GM19351 (cell line): ENCODE measurements around the gene IFNA10.
"Not testable (repeated sequence)": the region's sequence is repeated elsewhere in the genome, so short reads cannot be mapped to it uniquely, and the experiment has no call there.

ENCODE experiments used
- ATAC-seq: cut with Tn5 transposase; IDR thresholded peaks from one replicate; pipeline ENCODE4 v1.9.1; 2021; ENCODE audit warnings: mild to moderate bottlenecking, moderate library complexity; ENCODE audit not compliant: unreplicated experiment

IFNA10 gene

GRCh38 chr9:21207043-21207442 is at the start of gene IFNA10:
Gene IFNA10, minus strand, starts transcription at chr9:21207143. Its CDS starts 46 bp downstream, at chr9:21207097.
- ATAC-seq, result not testable (repeated sequence)

- no peak for ATAC-seq
Observed at GRCh38 chr9:21255538-21256212, 48.7 kb upstream of the IFNA10 start.

- peak; percentile 79 for ATAC-seq
Observed at GRCh38 chr9:21252721-21253547, 46.0 kb upstream of the IFNA10 start.

- ATAC-seq, result no peak
Observed at GRCh38 chr9:21251638-21252037, 44.7 kb upstream of the IFNA10 start.

- ATAC-seq, result no peak
Observed at GRCh38 chr9:21251190-21251589, 44.2 kb upstream of the IFNA10 start.

- peak; percentile 63 for ATAC-seq
Observed at GRCh38 chr9:21244836-21245235, 37.9 kb upstream of the IFNA10 start.

GRCh38 chr9:21239911-21240310 is 33.0 kb upstream of the IFNA10 start, which contains the start of gene IFNA14:
Gene IFNA14, minus strand, starts transcription at chr9:21240005. Its CDS starts 70 bp downstream, at chr9:21239935.
- no peak for ATAC-seq

GRCh38 chr9:21236360-21236714 is 29.4 kb upstream of the IFNA10 start:
- ATAC-seq, result not testable (repeated sequence)

- ATAC-seq, result peak; percentile 90
Observed at GRCh38 chr9:21235468-21236359, 28.8 kb upstream of the IFNA10 start.

GRCh38 chr9:21234153-21234687 is 27.3 kb upstream of the IFNA10 start:
- ATAC-seq, result no peak

GRCh38 chr9:21233258-21233657 is 26.3 kb upstream of the IFNA10 start:
- ATAC-seq, result no peak

- no peak for ATAC-seq
Observed at GRCh38 chr9:21228122-21228521, 21.2 kb upstream of the IFNA10 start, which contains the start of gene IFNA17. Gene IFNA17, minus strand, starts transcription at chr9:21228222. Its CDS starts 49 bp downstream, at chr9:21228173.

- not testable (repeated sequence) for ATAC-seq
Observed at GRCh38 chr9:21217211-21217610, 10.3 kb upstream of the IFNA10 start, which contains the start of gene IFNA16. Gene IFNA16, minus strand, starts transcription at chr9:21217311. Its CDS starts 6 bp downstream, at chr9:21217305.

- ATAC-seq, result peak; percentile 81
Observed at GRCh38 chr9:21213411-21214326, 6.7 kb upstream of the IFNA10 start.

GRCh38 chr9:21212160-21212559 is 5.2 kb upstream of the IFNA10 start:
- ATAC-seq, result not testable (repeated sequence)

- not testable (repeated sequence) for ATAC-seq
Observed at GRCh38 chr9:21210782-21211181, 3.8 kb upstream of the IFNA10 start.

- no peak for ATAC-seq
Observed at GRCh38 chr9:21210311-21210710, 3.4 kb upstream of the IFNA10 start.

GRCh38 chr9:21205204-21205603 is 1.7 kb downstream of the IFNA10 start:
- ATAC-seq, result no peak

- ATAC-seq, result not testable (repeated sequence)
Observed at GRCh38 chr9:21202105-21202504, 4.8 kb downstream of the IFNA10 start, which contains the start of gene IFNA7. Gene IFNA7, minus strand, starts transcription at chr9:21202205. Its CDS starts 40 bp downstream, at chr9:21202165.
